Mammary microvascular endothelial cell (primary cell): ENCODE measurements around the gene OR6B2. TPM values are rescaled to one million over a fixed set of nuclear protein-coding genes. Genes with fewer than 3 reads are reported as not detected.

ENCODE experiments used
- total RNA-seq: library from RNA; depleted of rRNA; stranded (reverse); fragments of >200 nt; gene quantifications from 2 replicates; pipeline ENCODE4 v1.2.3, GENCODE V29; 2015

OR6B2 gene
- total RNA-seq = not detected in 2 replicates

GRCh38 chr2:240030379-240031094 lies at the start of gene OR6B2:
Gene OR6B2 (minus strand): TSS chr2:240030429. CDS start chr2:240030429, 0 bp downstream.

GRCh38 chr2:240053173-240054155 lies 23.2 kb upstream of the OR6B2 start, which contains the start of gene OR6B3:
Gene OR6B3 (minus strand): TSS chr2:240053521.

Other genes starting within 250 kb of the OR6B2 start
- 159 and 165 TPM in 2 replicates for gene NDUFA10, start 5.1 kb downstream of the OR6B2 start, total RNA-seq
- gene OR6B3, start 23.1 kb upstream of the OR6B2 start, total RNA-seq = not detected in 2 replicates
- gene COPS9, start 105.9 kb upstream of the OR6B2 start, total RNA-seq = 264 and 324 TPM in 2 replicates
- gene OTOS, start 110.2 kb upstream of the OR6B2 start, total RNA-seq = not detected in 2 replicates